NCI-H446 treated with DMSO at 0.1 percent for 48 hours (cell line): ENCODE measurements around the gene MCM3AP.
"Not testable (repeated sequence)": the region's sequence is repeated elsewhere in the genome, so short reads cannot be mapped to it uniquely, and the experiment has no call there.

Experiments used
- DNase-seq: peaks from one replicate; lab custom pipeline; 2025; lab: John Stamatoyannopoulos, UW

Gene MCM3AP

DNA sequence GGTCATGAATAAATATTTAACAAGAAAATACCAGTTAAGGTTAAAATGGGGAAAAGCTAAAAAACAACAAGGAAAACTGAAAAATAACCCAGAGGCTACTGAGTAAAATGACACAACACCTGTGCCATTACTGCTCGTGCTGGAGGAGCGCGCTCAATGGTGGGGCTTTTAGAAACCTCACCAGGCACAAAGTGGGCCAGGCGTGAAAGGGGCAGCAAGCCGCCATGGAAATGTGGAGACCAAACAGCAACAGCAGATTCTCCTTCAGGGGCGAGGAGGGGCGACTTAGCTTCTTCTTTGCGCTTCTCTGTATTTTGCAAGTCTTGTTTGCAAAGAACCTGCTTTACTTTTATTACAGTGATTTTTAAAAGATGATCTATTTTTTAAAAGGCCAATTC, 82.2 kb downstream of the MCM3AP start:
- no peak for DNase-seq

DNA sequence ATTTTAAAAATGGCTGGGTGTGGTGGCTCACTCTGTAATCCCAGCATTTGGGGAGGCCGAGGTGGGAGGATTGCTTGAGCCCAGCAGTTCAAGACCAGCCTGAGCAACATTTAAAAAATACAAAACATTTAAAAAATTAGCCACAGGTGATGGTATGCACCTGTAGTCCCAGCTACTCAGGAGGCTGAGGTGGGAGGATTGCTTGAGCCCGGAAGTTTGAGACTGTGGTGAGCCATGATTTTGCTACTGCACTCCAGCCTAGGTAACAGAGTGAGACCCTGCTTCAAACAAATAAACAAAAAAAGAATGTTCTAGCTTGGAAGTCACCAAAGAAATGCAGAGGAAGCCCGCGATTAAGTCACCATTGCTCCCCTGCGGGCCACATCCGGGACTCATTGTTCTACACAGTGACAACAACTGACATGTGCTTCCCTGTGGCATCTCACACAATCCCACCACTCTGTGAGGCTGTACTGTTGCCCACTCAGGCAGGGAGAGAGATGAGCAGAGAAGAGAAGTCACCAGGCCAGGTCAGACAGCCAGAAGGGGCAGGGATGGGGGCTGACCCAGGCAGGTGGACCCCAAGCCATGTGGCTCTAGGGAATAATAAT, 82.7 kb downstream of the MCM3AP start:
- DNase-seq = no peak

DNA sequence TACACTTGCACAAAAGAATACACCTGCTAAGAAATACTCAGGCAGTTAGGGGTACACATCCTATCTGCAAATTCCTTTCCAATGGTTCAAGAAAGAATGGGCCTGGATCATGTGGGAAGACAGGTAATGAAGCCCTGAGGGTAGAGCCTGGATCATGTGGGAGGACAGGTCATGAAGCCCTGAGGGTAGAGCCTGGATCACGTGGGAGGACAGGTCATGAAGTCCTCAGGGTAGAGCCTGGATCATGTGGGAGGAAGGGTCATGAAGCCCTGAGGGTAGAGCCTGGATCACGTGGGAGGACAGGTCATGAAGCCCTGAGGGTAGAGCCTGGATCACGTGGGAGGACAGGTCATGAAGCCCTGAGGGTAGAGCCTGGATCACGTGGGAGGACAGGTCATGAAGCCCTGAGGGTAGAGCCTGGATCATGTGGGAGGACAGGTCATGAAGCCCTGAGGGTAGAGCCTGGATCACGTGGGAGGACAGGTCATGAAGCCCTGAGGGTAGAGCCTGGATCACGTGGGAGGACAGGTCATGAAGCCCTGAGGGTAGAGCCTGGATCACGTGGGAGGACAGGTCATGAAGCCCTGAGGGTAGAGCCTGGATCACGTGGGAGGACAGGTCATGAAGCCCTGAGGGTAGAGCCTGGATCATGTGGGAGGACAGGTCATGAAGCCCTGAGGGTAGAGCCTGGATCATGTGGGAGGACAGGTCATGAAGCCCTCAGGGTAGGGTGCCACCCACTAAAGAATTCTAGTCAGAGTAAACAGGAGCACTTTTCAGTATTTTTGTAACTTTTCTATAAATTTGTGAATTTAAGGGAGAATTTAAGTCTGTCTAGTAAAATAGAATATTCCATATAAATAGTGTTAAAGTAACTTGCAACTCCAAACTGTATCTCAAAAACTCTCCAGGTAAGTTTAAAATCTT, 84.3 kb downstream of the MCM3AP start:
- not testable (repeated sequence) for DNase-seq

DNA sequence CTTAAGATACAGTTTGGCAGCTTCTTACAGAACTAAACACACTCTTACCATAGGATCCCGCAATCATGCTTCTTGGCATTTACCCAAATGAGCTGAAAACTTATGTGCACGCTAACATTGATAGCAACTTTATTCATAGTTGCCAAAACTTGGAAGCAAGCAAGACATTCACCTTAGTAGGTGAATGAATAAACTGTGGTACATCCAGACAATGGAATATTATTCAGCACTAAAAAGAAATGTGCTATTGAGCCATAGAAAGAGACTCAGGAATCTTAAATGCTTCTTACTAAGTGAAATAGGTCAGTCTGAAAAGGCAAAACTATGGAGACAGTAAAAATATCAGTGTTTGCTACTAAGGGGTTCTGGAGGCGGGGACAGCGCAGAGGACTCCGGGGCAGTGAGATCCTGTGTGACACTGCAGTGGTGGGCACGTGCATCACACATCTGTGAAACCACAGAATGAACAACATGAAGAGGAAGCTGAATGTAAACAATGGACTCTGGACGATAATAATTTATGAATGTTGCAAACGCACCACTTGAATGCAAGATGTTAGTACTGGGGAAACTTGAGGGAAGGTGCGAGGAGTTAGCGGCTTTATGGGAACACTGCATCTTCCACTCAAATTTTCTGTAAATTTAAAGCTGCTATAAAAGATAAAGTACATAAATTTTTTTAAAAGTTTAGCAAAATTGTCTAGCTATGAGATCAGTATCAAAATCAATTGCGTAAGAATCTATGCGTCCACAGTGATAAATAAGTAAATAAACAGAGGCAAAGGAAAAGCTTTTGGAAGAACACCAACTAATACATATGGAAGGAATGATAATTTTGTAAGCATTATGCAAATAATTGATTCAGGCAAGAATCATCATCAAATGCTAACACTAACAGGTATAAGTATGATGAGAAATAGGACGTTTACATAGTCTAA, 85.7 kb downstream of the MCM3AP start:
- no peak for DNase-seq

DNA sequence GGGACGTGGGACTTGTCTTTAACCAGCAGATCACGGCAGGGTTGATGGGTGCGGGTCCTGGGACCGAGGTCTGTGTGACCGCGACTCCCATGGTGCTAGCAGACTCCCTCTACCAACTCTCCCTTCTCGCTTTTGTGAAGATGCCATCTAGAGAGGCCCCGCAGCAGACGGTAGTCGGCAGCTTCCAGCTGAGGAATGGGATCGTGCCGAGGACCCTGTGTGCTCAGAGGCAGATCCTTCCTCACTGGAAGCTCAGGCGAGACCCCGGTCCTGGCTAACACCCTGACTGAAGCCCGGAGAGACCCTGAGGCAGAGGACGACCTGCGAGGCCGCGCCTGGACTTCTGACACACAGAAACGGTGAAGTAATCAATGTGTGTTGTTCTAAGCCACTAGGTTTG, 88.7 kb downstream of the MCM3AP start:
- no peak for DNase-seq

DNA sequence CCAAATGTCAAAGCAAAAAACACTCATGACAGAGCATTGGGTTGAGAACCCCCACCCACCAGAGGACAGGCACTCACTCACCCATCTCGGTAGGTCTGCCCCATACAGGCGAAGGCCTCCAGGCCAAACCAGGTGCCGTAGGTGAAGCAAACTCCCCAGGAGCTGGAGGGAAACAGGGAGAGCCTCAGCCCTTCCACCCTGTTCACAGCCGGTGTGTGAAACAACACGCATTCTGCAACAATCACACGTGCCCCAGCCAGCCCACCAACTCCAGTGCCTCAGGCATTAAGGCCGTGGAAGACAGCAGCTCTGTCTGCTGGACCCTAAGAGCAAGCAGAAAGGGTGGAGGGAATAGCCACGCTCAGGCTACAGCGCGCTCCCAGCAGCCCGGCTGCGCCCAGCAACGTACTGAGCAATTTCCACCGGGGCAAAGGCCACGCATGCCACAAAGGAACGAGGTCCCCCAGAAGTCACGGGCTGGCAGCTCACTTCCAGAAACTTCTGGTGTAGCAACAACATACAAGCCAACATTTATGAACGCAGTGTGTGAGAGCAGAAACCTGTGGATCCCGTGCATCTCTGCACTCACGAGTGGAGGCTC, 89.7 kb downstream of the MCM3AP start:
- DNase-seq = no peak

DNA sequence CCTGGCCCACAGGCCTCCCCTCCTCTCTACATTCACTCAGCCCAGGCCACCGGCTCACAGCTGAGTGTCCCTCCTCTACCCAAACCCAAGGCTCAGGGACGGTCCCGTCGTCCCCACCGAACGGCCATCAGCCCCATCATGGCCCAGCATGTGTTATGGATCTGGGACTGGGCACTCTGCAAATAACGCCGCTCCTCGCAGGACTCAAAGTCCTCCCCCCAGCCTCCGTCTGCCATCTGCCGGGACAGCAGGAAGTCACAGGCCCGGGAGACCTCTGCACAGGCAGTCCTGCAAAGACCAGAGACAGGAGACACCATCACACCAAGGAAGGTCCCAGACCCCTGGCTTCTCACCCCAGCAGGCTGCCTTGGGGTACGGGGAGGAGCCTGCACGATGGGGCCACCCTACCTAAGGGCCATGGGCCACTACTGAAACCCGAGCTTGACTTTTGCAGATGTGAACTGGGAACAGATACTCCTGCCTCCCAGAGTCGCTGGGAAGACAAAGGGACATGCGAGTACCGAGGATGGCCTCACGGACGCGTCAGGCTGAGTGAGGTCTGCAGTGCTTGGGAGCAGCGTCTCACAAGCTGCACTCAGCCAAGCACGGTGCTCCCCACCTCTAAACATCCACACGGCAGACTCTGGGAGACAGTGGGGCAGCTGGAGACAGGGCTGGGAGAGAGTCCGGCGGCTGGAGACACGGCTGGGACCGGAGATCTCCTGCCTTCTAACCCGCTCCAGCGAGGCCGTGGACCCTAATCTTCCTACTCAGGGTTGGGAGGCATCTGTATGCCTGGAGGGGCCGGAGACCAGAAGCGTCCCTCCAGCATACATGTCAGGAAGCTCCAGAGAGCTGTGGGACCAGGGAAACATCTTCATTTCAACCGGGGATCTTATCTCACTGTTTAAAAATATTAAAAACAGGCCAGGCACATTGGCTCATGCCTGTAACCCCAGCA, 90.8 kb downstream of the MCM3AP start:
- DNase-seq = no peak

DNA sequence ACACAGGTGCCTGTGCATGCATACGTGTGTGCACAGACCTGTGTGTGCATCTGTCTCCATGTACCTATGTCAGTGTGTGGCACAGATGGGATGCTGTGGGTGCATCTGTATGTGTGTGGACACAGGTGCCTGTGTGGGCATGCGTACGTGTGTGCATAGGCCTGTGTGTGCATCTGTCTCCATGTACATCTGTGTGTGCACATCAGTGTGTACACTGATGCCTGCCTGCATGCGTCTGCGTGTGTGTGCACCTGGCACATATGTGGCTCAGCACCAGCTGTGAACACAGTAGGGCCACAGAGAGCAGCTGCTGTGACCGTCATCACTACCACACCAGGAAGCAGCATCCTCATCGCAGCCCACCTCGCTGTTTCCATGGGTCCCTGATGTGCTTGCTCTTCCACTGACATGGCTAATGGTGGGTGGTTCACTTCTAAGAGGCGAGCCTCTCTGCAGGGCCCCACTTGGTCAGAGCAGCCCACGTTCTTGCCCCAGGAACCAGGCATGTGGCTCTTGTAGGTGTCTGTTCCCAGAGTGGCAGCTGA, 91.5 kb downstream of the MCM3AP start:
- DNase-seq = no peak

DNA sequence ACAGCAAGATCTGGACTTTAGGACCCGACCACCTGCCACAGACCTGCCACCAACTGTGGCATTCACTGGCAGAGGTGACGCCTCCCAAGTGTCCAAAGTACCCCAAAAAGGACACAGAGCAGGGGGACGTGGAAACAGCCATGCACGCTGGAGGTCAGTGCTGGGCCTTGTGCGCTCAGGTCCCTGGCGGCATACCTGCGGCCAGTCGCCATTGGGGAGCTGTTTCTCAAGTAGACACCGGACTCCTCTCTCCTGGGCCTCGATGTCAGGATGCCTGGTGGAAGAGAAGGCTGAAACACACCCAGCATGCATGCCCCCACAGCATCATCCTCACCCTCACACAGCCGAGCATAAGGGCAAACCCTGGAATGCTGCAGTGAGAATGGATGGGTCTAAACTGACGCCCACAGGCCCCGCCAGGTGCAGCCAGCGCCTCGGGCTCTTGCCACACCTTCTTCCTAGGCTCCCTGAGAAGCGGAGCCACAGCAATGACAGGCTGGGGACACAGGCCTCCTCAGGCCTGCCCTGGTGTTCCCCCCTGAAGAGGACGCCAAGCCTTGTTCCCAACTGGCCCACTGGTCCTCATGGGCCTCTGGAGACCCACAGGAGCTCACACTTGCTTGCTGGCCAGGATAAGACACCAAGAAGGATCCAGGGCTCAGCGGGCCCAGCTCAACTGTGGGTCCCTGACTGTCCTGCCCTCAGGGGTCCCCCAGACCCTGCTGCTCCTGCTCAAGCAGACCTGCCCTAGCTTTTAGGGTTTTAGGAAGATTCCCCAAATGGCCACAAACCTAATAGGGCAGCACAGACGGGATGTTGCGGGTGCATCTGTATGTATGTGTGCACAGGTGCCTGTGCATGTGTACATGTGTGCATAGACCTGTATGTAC, 93.5 kb downstream of the MCM3AP start:
- no peak for DNase-seq

DNA sequence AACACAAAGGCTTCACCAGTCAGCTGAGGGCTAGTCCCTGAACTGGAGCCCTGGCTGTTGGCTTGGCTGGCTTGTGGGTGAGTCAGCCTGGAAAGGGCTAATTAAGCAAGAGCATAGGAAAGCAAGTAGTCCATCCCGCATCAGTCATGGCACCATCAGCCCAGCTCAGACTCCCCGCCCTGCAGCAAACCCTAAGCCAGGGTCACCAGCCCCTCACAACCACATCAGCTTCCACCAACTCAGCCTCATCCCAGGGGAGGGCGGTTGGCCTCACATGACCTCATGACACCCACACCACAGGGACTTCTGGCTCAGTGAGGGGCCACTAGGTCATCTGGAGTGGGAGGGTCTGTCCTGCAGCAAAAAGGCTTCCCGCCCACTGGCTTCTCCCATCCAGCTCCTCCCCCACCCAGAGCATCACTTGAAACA, 94.1 kb downstream of the MCM3AP start:
- no peak for DNase-seq

DNA sequence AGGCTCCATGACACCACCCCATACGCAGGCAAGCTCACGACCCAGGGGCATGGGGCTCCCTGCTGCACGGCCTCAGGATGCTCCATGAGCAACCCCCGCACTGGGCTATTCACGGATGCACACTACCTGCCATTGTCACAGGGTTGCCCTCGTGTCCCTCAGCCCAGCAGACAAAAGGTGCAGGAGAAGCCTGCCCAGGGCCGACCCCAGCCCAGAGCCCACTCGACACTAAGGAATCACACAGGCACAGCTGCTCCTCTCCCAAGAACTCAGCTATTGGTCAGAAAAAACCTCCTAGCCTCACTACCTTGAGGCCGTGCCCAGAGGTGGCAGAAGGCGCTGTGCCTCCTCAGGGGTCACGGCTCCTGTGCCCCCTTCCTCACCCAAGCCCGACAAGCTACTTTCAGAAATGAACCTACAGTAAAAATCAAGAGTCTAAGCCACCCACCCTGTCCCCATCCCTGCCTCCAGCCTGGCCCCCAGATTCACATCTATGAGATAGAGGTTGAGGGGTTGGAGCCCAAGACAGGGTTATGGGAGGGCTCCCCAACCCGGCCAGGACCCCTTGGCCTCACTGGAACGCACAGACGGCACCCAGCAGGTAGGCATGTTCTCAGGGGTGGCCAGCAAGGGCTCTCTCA, 94.8 kb downstream of the MCM3AP start:
- DNase-seq = no peak

DNA sequence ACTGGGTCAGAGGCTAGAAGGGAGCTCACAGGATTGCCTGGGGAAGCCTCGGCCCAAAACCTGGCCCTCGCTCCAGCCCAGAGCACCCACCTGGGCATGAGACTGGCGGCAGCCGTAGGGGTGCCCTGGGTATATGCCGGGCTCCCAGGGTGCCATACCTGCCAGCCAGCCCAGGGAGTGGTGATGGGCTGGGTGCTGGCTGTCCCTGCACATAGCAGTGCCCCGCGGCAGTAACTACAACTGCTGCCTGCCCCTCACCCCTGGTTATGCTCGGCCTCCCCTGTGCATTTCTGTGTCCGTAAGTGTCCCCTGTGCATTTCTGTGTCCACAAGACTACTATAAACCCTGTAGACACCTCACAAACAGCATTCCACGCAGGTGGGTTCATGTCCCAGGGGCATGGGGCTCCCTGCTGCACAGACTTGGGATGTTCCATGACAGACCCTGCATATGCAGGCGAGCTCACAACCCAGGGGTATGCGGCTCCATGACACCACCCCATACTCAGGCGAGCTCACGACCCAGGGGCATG, 95.4 kb downstream of the MCM3AP start:
- no peak for DNase-seq

DNA sequence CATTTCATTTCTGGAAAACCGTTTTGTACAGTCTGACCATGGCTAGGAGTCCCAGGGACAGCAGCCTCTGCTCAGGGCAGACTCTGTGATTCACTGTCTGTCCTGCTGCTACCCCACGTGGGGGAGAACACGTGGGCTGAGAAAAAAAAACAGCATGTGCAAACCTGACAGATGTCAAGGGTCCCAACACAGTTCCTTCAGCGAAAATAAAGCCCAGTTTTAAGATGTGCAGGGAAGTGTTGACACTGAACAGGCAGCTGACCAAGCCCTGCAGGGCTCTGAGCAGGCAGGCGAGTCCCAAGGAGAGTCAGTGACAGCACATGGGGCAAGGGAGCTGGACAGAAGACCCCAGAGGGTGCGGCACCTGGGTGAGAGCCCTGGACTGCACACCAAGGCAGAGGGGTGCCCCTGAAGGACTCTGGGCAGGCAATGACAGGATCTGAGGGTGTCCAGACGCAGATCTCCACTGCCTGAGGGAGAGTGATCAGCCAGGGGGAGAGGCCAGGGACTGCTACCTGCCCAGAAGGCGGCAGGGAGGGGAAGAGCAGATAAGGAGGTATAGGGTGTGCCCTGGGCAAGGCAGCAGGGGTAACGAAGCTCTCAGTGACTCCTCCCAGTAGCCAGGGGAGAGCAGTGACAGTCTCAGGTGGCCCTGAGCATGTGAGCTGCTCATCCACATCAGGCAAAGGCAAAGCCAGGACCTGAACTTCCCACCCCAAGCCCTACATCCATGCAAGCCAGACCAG, 96.0 kb downstream of the MCM3AP start:
- DNase-seq = no peak

DNA sequence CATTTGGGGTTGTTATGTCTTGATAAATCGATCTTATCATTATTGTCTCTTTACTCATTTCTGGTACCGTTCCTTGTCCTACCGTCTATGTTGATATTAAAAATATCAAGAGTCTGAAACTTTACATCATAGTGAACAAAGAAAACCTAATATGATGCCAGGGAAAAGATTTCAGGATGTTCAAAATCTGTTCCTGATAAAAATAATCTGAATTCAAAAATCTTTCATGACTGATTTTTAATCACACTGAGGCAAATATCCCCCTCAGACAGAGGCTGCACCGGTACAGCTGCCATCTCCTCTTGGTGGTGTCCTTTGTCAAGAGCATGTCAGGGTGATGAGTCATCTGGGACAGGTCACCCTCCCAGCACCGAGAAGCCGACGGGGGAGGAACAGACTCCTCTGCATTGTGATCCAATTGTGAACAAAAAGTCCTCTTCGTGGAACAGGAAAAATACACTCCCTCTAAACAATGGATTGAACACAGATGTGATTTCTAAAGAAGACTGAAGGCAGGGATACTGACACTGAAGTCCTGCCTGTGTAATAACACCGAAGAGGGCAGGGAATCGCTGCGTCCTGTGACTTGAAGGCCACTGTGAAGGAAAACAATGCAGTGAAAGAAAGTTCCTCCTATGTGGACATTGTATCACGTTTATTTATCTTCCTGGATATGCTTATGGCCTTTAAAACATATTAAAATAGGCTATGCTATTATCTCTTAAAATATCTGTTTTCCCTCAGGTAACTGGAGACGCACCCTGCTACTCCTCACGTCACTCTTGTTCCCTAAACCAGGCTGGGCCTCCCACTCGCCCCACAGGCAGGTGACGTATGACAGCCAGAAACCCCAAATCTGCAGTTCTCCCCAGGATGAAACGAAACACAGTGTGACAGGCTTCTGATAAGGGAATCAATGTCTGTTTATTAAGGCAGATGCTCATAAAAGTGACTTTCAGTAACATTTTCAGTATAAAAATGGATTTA, 96.9 kb downstream of the MCM3AP start:
- DNase-seq = no peak

DNA sequence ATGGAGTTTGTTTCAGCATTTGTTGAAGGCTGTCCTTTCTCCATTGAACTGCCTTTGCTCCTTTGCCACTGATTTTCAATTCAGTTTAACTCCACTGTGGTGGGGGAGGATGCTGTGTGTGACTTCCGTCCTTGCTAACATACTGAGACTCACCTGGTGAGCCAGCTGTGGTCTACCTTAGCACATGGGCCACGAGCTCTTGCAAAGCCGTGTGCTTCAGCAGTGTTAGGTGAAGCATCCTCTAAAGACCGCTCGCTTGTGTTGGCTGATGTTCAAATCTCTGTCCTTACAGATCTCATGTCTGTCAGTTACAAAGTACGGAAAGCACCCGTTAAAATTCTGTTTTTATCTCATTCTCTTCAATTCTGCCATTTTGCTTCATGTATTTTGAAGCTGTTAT, 97.6 kb downstream of the MCM3AP start:
- no peak for DNase-seq

DNA sequence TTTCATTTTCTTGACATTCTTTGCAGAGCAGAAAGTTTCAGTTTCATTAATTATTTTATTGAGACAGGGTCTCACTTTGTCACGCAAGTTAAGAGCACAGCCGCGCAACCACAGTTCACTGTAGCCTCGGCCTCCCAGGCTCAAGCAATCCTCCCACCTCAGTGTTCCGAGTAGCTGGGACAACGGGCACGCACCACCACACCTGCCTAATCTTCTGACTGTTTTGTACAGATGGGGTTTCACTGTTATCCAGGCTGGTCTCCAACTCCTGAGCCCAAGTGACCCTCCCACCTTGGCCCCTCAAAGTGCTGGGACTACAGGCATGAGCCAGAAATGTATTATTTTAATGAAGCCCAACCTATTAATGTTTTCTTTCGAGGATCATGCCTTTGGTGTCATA, 98.2 kb downstream of the MCM3AP start:
- no peak for DNase-seq

DNA sequence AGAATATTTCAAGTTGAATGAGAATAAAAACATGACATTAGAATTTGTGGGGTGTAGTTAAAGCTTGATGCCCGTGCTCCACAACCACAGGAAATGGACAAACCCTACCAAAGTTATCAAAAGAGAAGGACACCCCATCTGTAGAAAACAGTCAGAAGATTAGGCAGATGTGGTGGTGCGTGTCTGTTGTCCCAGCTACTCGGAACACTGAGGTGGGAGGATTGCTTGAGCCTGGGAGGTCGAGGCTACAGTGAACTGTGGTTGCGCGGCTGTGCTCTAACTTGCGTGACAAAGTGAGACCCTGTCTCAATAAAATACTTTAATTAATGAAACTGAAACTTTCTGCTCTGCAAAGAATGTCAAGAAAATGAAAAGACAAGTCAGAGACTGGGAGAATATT, 99.7 kb downstream of the MCM3AP start:
- no peak for DNase-seq
